COR-L47 (cell line): ENCODE measurements around the gene XPR1.
"Not testable (repeated sequence)": the region's sequence is repeated elsewhere in the genome, so short reads cannot be mapped to it uniquely, and the experiment has no call there.

Source experiments
- DNase-seq: peaks from one replicate; lab custom pipeline; 2025; lab: John Stamatoyannopoulos, UW

The XPR1 gene

GRCh38 chr1:180722586-180722985 lies 90.8 kb downstream of the XPR1 start:
- DNase-seq: no peak

GRCh38 chr1:180724055-180724454 lies 92.2 kb downstream of the XPR1 start:
- DNase-seq: no peak

GRCh38 chr1:180726024-180726423 lies 94.2 kb downstream of the XPR1 start:
- not testable (repeated sequence) for DNase-seq

- not testable (repeated sequence) for DNase-seq
These were observed 95.9 kb downstream of the XPR1 start for GRCh38 chr1:180727751-180728150.

GRCh38 chr1:180728472-180729106 lies 96.8 kb downstream of the XPR1 start:
- DNase-seq: no peak

GRCh38 chr1:180731131-180731530 lies 99.3 kb downstream of the XPR1 start:
- no peak for DNase-seq

- no peak for DNase-seq
These were observed 101.0 kb downstream of the XPR1 start for GRCh38 chr1:180732866-180733265.

GRCh38 chr1:180734366-180734765 lies 102.5 kb downstream of the XPR1 start:
- DNase-seq: no peak

- DNase-seq: no peak
These were observed 110.8 kb downstream of the XPR1 start for GRCh38 chr1:180742663-180743062.

- DNase-seq: no peak
These were observed 112.0 kb downstream of the XPR1 start for GRCh38 chr1:180743868-180744267.

GRCh38 chr1:180745098-180745497 lies 113.3 kb downstream of the XPR1 start:
- DNase-seq: no peak

- no peak for DNase-seq
These were observed 120.1 kb downstream of the XPR1 start for GRCh38 chr1:180751921-180752320.

GRCh38 chr1:180754453-180754852 lies 122.6 kb downstream of the XPR1 start:
- no peak for DNase-seq

GRCh38 chr1:180757657-180758056 lies 125.8 kb downstream of the XPR1 start:
- DNase-seq: no peak

- DNase-seq: no peak
These were observed 131.0 kb downstream of the XPR1 start for GRCh38 chr1:180762796-180763195.

- no peak for DNase-seq
These were observed 133.3 kb downstream of the XPR1 start for GRCh38 chr1:180765151-180765550.

GRCh38 chr1:180769889-180770288 lies 138.1 kb downstream of the XPR1 start:
- no peak for DNase-seq

- no peak for DNase-seq
These were observed 141.5 kb downstream of the XPR1 start for GRCh38 chr1:180773210-180773865.

- DNase-seq: no peak
These were observed 144.0 kb downstream of the XPR1 start for GRCh38 chr1:180775801-180776200.

GRCh38 chr1:180777072-180777689 lies 145.4 kb downstream of the XPR1 start:
- no peak for DNase-seq

GRCh38 chr1:180778782-180779398 lies 147.1 kb downstream of the XPR1 start:
- DNase-seq: no peak

- DNase-seq: no peak
These were observed 147.8 kb downstream of the XPR1 start for GRCh38 chr1:180779584-180779983.

- no peak for DNase-seq
These were observed 149.9 kb downstream of the XPR1 start for GRCh38 chr1:180781718-180782117.
